Testis (tissue), 3 donors: Measurements from ENCODE around the gene TARM1. TPM values are rescaled to one million over a fixed set of nuclear protein-coding genes. Genes with fewer than 3 reads are reported as not detected.

Experiments used
- DNase-seq: peaks from one replicate; pipeline ENCODE4 v3.0.0-alpha.2; 2019
- H3K27ac ChIP-seq, 2 donors: fragments of 200-600 bp; sonication (generic); one replicate each; pipeline ENCODE4 v1.5.1; 2019
- H3K27me3 ChIP-seq: fragments of 200-600 bp; sonication (generic); one replicate; pipeline ENCODE4 v1.5.1; 2019
- H3K36me3 ChIP-seq: fragments of 200-600 bp; sonication (generic); one replicate; pipeline ENCODE4 v1.5.1; 2017; ENCODE audit warnings: low read depth; ENCODE audit errors: missing control alignments
- H3K4me1 ChIP-seq: fragments of 200-600 bp; sonication (generic); one replicate; pipeline ENCODE4 v1.5.1; 2019
- H3K4me3 ChIP-seq, 2 donors: fragments of 200-600 bp; sonication (generic); one replicate each; pipeline ENCODE4 v1.5.1; 2017 to 2019
- H3K9me3 ChIP-seq: fragments of 200-600 bp; sonication (generic); one replicate; pipeline ENCODE4 v1.5.1; 2017
- POLR2A ChIP-seq: fragments of 450-650 bp; IDR thresholded peaks from one replicate; pipeline ENCODE4 v1.6.1; 2017; ENCODE audit warnings: antibody characterized with exemption, mild to moderate bottlenecking, moderate library complexity
- WGBS, 2 donors: methylation state at CpG; one replicate each; pipeline ENCODE4 v1.1.5; 2018; 5-methylcytosine and 5-hydroxymethylcytosine counted together
- intact Hi-C: fragments of 100-400 bp; cut with DNase I; formaldehyde crosslinking; loops from one replicate; pipeline ENCODE4 v1.15.1; 2023; ENCODE audit warnings: low total_unique reads
- polyA plus RNA-seq: library from polyadenylated mRNA; stranded (reverse); fragments of 350-450 nt; fragmentation: Illumina TruSeq; extraction: RNeasy Lipid Tissue Mini Kit (QIAGEN cat#74804); gene quantifications from one replicate; pipeline ENCODE4 v1.2.3, GENCODE V29; 2014; ENCODE audit warnings: low read depth, low replicate concordance; ENCODE audit not compliant: insufficient read depth
- small RNA-seq, 2 donors: library from RNA; depleted of rRNA; stranded (forward); fragments of <200 nt; gene quantifications; one replicate each; pipeline ENCODE3, GENCODE V24; 2016
- total RNA-seq, 2 donors: library from RNA; depleted of rRNA; stranded (reverse); fragments of >200 nt; gene quantifications; one replicate each; pipeline ENCODE4 v1.2.3, GENCODE V29; 2016
- TF ChIP-seq, protein P1 (sequence below), 3 experiments: fragments of 450-650 bp in 2 of 3; fragments of 200-600 bp in 1 of 3; sonication (generic) in 1 of 3; IDR thresholded peaks; one replicate each; pipeline ENCODE4 v1.5.1; 2016 to 2019; ENCODE audit warnings: antibody characterized with exemption in 3 of 3, mild to moderate bottlenecking in 2 of 3, moderate library complexity in 1 of 3

The TARM1 gene
- total and polyA plus RNA-seq, 3 donors from 2014 or later = 0.37 TPM; not detected in 2

DNA sequence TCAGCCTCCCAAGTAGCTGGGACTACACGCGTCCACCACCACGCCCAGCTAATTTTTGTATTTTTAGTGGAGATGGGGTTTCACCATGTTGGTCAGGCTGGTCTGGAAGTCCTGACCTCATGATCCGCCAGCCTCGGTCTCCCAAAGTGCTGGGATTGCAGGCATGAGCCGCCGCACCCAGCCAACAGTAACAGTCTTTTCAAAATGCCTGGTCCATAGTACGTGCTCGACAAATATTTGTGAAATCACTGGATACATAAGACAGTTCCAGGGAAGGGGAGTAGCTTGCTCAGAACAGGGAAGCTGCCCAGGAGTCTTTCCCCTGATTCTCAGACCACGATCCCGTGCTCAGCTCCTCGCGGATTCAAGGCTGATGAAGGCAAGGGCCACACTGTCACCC is 59.2 kb downstream of the TARM1 start:
- Histone ChIP-seq H3K36me3 (no peaks in the 10 kb centered on the region), H3K27me3 (no peaks in the 10 kb centered on the region), H3K9me3 (no peaks in the 10 kb centered on the region), H3K4me1 (no peaks in the 10 kb centered on the region), H3K27ac (no peak overlapping the region), H3K4me3 (no peak overlapping the region)
- no peak for DNase-seq
- WGBS, 2 donors = 81 to 85% methylated on average over 13 of the region's 13 CpGs
- no peak for TF ChIP-seq POLR2A
- TF ChIP-seq, protein P1, sequence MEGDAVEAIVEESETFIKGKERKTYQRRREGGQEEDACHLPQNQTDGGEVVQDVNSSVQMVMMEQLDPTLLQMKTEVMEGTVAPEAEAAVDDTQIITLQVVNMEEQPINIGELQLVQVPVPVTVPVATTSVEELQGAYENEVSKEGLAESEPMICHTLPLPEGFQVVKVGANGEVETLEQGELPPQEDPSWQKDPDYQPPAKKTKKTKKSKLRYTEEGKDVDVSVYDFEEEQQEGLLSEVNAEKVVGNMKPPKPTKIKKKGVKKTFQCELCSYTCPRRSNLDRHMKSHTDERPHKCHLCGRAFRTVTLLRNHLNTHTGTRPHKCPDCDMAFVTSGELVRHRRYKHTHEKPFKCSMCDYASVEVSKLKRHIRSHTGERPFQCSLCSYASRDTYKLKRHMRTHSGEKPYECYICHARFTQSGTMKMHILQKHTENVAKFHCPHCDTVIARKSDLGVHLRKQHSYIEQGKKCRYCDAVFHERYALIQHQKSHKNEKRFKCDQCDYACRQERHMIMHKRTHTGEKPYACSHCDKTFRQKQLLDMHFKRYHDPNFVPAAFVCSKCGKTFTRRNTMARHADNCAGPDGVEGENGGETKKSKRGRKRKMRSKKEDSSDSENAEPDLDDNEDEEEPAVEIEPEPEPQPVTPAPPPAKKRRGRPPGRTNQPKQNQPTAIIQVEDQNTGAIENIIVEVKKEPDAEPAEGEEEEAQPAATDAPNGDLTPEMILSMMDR (IDR thresholded peaks at IDR 0.05) = no peak
- intact Hi-C loops = no loop called here

DNA sequence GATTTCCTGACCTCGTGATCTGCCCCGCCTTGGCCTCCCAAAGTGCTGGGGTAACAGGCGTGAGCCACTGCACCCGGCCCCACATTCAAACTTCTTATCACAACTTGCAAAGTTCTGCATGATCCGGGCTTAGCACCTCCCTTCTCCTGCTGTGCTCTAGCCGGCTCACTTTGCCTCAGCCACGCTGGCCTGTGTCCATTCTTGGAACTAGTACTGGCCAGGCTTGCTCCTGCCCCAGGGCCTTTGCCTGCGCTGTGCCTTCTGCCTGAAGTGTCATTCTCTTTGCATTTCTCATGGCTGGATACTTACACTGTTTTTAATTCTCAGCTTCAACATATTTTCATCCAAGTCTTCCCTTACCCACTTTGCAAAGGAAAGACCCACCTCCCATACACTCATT is 59.8 kb downstream of the TARM1 start:
- WGBS, 2 donors = 80 to 86% methylated on average over 8 of the region's 8 CpGs
- Histone ChIP-seq H3K4me3 (no peak overlapping the region), H3K9me3 (no peaks in the 10 kb centered on the region), H3K36me3 (no peaks in the 10 kb centered on the region), H3K27ac (no peak overlapping the region), H3K4me1 (no peaks in the 10 kb centered on the region), H3K27me3 (no peaks in the 10 kb centered on the region)
- intact Hi-C loops = no loop called here
- no peak for DNase-seq
- TF ChIP-seq, protein P1 (IDR thresholded peaks at IDR 0.05) = no peak
- no peak for TF ChIP-seq POLR2A

Small RNA genes within 50 kb of the gene (small RNA-seq; reads per million reads assigned to genes)
- gene AC012314.20 = 0 reads per million in 2 donors

Other genes starting within 250 kb of the TARM1 start
- gene MYADM, start 213.5 kb downstream of the TARM1 start, total RNA-seq = 10 to 100 TPM; 48.7 to 57.8 TPM
- 128 TPM for gene MYADM, start 213.5 kb downstream of the TARM1 start, polyA plus RNA-seq
- 10 to 100 TPM in 1 of 2 donors, 1 to 10 TPM in 1; 3.7 to 10.6 TPM for gene PRKCG, start 199.2 kb downstream of the TARM1 start, total RNA-seq
- 4.3 TPM for gene PRKCG, start 199.2 kb downstream of the TARM1 start, polyA plus RNA-seq
- under 1 TPM; 0.39 to 0.81 TPM for gene CACNG7, start 172.1 kb downstream of the TARM1 start, total RNA-seq
- gene CACNG7, start 172.1 kb downstream of the TARM1 start, polyA plus RNA-seq = 0.53 TPM
- under 1 TPM; 0.62 to 0.94 TPM for gene CACNG8, start 118.4 kb downstream of the TARM1 start, total RNA-seq
- 0.36 TPM for gene CACNG8, start 118.4 kb downstream of the TARM1 start, polyA plus RNA-seq
- 1 to 10 TPM; 5.3 to 5.5 TPM for gene CACNG6, start 89.7 kb downstream of the TARM1 start, total RNA-seq
- gene CACNG6, start 89.7 kb downstream of the TARM1 start, polyA plus RNA-seq = 2.1 TPM
- not detected for gene VSTM1, start 17.5 kb downstream of the TARM1 start, total RNA-seq
- 1.4 TPM for gene VSTM1, start 17.5 kb downstream of the TARM1 start, polyA plus RNA-seq
- 1 to 10 TPM; 1.2 to 1.7 TPM for gene OSCAR, start 19.4 kb upstream of the TARM1 start, total RNA-seq
- 1.7 TPM for gene OSCAR, start 19.4 kb upstream of the TARM1 start, polyA plus RNA-seq
- gene NDUFA3, start 21.5 kb upstream of the TARM1 start, total RNA-seq = 10 to 100 TPM; 40.0 to 55.6 TPM
- 251 TPM for gene NDUFA3, start 21.5 kb upstream of the TARM1 start, polyA plus RNA-seq
- gene TFPT, start 34.3 kb upstream of the TARM1 start, total RNA-seq = 10 to 100 TPM; 11.2 to 12.9 TPM
- gene TFPT, start 34.3 kb upstream of the TARM1 start, polyA plus RNA-seq = 16.0 TPM
- gene PRPF31, start 34.4 kb upstream of the TARM1 start, total RNA-seq = 10 to 100 TPM; 60.1 to 66.6 TPM
- gene PRPF31, start 34.4 kb upstream of the TARM1 start, polyA plus RNA-seq = 56.4 TPM
- gene CNOT3, start 56.4 kb upstream of the TARM1 start, total RNA-seq = 10 to 100 TPM; 79.3 to 79.9 TPM
- 94.3 TPM for gene CNOT3, start 56.4 kb upstream of the TARM1 start, polyA plus RNA-seq
- gene LENG1, start 78.4 kb upstream of the TARM1 start, total RNA-seq = 10 to 100 TPM; 10.2 to 12.8 TPM
- gene LENG1, start 78.4 kb upstream of the TARM1 start, polyA plus RNA-seq = 20.6 TPM
- under 1 TPM; 0.31 to 0.43 TPM for gene TMC4, start 91.8 kb upstream of the TARM1 start, total RNA-seq
- 4.1 TPM for gene TMC4, start 91.8 kb upstream of the TARM1 start, polyA plus RNA-seq
- 100 to 1,000 TPM; 479 to 482 TPM for gene MBOAT7, start 108.2 kb upstream of the TARM1 start, total RNA-seq
- gene MBOAT7, start 108.2 kb upstream of the TARM1 start, polyA plus RNA-seq = 218 TPM
- gene TSEN34, start 109.9 kb upstream of the TARM1 start, total RNA-seq = 100 to 1,000 TPM; 162 to 177 TPM
- gene TSEN34, start 109.9 kb upstream of the TARM1 start, polyA plus RNA-seq = 73.1 TPM
- gene RPS9, start 119.5 kb upstream of the TARM1 start, total RNA-seq = 1,000 to 10,000 TPM in 1 of 2 donors, 100 to 1,000 TPM in 1; 648 to 1,251 TPM
- gene RPS9, start 119.5 kb upstream of the TARM1 start, polyA plus RNA-seq = 969 TPM
- gene LILRB3, start 141.6 kb upstream of the TARM1 start, total RNA-seq = 10 to 100 TPM in 1 of 2 donors, 1 to 10 TPM in 1; 3.6 to 11.0 TPM
- gene LILRB3, start 141.6 kb upstream of the TARM1 start, polyA plus RNA-seq = 4.9 TPM
- 1 to 10 TPM in 1 of 2 donors, under 1 TPM in 1; 0.37 to 1.5 TPM for gene LILRA6, start 161.4 kb upstream of the TARM1 start, total RNA-seq
- 2.7 TPM for gene LILRA6, start 161.4 kb upstream of the TARM1 start, polyA plus RNA-seq
- gene LILRB5, start 175.9 kb upstream of the TARM1 start, total RNA-seq = 1 to 10 TPM; 1.9 to 4.4 TPM
- gene LILRB5, start 175.9 kb upstream of the TARM1 start, polyA plus RNA-seq = 8.7 TPM
- gene LILRB2, start 199.7 kb upstream of the TARM1 start, total RNA-seq = under 1 TPM; 0.71 to 0.99 TPM
- gene LILRB2, start 199.7 kb upstream of the TARM1 start, polyA plus RNA-seq = 3.0 TPM
- 1 to 10 TPM; 1.1 to 1.2 TPM for gene LILRA5, start 231.8 kb upstream of the TARM1 start, total RNA-seq
- gene LILRA5, start 231.8 kb upstream of the TARM1 start, polyA plus RNA-seq = 1.4 TPM